ENCODE data around the gene KIAA0753. TPM values are rescaled to one million over a fixed set of nuclear protein-coding genes. Genes with fewer than 3 reads are reported as not detected.
"Not testable (repeated sequence)": the region's sequence is repeated elsewhere in the genome, so short reads cannot be mapped to it uniquely, and the experiment has no call there.

Gene KIAA0753
- polyA plus RNA-seq, 3 donors = 29.7 to 37.7 (median 32.4) TPM

DNA sequence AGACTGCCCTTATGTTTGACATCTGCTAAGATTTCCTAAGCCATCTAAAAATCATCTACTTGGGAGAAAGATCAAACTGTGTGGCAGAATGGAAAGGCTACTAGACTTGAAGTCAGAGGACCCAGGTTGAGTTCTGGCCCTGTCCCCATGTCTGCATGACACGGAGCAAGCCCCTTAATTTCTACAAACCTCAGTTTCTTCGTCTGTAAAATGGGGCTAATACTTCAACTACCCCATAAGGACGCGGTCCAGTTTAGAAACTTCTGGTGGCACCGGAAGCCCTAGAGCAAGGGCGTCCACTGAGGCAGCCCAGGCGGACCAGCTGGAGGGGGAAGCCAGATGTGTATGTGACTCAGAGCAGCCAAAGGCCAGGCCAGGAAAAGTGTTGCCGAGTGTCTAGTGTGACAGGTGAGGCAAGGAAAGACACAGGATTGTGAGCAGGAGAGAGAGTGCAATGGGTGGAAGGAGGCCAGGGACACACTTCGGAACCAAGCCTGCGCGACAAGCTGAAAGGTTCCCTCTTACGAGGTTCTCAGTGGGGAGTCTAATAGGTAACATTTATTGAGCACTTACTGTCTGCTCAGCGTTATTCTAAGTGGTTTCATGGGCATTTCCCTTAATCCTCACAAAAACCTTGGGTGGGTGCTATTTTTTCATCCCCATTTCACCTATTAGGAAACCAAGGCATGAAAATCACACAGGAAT lies 66.4 kb downstream of the KIAA0753 start:
- DNase-seq (ENCODE audit: low read depth in 3 of 3, low spot score in 2 of 3) = no peak

DNA sequence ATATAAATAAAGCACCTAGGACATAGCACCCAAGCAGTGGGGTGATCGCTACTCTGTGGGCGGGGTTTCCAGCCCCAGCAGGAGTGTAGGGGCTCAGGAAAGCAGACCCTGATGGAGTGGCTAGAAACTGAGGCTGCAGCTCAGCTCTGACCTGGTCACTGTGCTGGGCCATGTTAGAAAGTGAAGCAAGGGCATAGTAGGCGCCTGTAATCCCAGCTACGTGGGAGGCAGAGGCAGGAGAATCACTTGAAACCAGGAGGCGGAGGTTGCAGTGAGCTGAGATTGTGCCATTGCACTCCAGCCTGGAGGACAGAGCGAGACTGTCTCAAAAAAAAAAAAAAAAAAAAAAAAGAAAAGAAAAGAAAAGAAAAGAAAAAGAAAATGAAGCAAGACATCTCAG lies 67.0 kb downstream of the KIAA0753 start:
- DNase-seq (ENCODE audit: low read depth in 3 of 3, low spot score in 2 of 3) = not testable (repeated sequence)

DNA sequence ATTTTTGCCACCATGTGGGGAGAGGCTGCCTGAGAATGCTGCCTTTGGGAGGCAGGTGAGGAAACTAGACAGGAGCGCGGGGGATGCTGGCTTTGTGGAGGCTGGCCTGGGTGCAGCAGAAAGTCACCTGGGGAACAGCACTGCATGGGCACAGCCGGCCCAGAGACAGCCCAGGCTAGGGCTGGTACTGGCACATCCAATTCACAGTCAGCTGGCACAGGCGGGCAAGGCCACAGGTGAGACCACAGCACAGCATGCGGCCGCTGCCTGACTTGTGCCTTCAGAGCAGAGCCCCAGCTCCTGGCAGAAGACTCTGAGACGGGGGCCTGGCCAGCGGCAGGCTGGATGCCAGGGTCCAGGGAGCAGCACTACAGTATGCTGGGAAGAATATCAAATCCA lies 67.5 kb downstream of the KIAA0753 start:
- no peak for DNase-seq (ENCODE audit: low read depth in 3 of 3, low spot score in 2 of 3)

DNA sequence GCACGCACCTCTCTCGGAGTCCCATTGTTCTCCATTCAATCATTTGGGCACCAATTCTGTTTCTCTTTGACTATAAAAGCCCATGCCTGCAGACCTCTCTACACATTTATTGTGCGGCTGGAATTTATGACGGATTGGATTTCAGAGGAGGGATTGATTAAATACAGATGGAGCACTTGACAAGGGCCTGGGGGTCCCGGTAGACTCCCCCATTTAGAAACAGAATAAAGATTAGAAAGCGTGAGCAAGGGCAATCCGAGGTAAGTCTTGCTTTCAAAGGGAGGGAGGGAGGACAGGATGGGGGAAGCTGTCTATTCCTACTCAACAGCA lies 69.1 kb downstream of the KIAA0753 start:
- no peak for DNase-seq (ENCODE audit: low read depth in 3 of 3, low spot score in 2 of 3)

DNA sequence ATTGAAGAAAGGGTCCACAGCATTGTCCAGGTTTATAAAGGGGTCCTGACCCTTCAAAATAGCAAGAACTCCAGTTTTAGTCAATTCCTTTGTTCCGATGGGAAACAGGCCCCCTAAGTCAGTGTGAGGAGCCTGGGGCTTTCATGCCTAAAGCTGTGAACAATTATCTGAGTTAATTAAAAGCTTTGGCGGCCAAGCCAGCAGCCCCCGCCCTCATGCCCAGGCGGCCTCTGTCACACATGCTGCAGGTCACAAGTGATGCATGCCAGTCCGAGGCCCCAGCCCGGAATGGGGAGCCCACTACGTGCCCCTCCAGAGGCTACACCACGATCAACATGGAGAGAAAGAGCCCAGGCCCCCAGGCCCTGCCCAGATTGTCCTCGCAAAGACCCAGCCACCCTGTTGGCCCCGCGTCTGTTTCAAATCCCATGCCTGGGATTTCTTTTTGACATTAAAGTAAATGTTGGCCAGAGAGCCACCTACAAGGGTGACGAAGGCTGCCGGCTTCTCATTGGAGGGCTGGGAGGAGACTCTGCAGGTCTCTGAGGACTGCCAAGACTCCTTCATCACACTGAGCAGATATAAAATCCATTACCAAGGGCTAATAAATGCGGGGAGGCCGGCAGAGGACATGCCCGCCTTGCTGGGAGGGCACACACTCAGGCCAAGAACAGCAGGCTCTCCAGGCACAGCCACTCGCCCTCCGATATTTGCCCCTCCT lies 69.6 kb downstream of the KIAA0753 start:
- no peak for DNase-seq (ENCODE audit: low read depth in 3 of 3, low spot score in 2 of 3)

DNA sequence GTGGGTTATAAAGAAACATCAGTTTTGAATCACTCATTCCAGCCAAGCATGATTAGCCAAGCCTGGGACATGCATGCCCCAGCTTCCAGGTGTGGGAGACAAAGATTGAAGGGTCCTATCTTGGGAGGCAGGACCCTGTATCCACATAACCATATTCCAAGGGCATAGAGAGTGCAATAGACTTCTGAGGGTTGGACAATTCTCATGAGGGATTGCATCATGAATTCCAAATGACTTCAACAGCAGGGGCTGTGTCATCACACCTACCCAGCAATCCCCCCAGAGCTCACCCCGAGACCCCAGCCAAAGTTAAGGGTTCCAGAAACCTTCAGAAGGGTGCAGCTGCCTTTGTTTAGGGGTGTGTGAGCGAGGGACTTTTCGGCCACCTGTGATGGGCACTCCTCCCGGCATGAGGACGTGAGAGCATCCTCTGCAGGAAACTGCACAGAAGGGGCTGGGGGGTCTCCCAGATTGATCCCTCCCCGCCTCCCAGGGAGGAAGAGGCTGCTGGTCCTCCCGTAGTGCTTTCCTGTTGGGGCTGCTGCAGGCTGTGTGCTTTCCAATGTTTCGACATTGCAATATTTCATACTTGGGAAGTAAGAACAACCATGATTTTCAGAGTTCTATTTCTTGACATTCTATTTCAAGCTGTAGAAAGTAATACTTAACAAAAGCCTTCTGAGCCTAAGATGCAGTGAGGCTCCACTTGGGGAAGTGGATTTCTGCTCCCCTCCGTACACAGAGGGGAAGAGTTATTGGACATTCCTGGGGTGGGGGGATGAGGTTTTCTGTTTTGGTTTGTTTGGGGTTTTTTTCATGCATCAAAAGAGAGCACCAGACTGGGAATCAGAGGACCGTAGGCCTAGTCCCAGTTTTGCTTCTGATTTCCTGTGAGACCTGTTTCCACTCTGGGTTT lies 70.9 kb downstream of the KIAA0753 start:
- DNase-seq (ENCODE audit: low read depth in 3 of 3, low spot score in 2 of 3) = no peak

DNA sequence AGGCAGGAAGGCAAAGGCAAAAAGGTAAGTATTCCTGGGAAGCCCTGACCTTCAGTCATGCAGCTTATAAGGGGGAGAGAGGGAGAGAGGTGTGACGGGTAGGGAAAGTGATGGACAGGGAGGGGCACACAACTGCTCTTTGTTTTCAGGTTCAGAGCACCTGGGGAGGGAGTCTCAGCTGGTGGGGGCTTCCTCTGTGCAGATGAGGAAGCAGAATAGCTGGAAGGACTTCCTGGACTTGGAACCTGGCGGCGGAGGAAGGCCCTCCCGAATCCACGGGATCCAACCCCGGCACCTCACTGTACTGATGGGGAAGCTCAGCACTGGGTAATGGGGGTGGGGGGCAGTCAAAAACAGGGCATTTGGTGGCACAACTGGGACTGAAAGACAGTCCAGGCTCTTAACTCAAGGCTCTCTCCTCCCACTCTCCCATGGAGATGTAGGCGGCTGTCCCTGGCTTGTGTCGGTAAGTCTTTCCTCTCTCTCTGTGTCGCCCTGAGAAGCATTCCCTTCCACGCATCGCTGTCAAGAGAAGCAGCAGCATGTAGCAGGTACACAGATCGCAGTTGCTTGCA lies 72.2 kb downstream of the KIAA0753 start:
- DNase-seq (ENCODE audit: low read depth in 3 of 3, low spot score in 2 of 3) = no peak

DNA sequence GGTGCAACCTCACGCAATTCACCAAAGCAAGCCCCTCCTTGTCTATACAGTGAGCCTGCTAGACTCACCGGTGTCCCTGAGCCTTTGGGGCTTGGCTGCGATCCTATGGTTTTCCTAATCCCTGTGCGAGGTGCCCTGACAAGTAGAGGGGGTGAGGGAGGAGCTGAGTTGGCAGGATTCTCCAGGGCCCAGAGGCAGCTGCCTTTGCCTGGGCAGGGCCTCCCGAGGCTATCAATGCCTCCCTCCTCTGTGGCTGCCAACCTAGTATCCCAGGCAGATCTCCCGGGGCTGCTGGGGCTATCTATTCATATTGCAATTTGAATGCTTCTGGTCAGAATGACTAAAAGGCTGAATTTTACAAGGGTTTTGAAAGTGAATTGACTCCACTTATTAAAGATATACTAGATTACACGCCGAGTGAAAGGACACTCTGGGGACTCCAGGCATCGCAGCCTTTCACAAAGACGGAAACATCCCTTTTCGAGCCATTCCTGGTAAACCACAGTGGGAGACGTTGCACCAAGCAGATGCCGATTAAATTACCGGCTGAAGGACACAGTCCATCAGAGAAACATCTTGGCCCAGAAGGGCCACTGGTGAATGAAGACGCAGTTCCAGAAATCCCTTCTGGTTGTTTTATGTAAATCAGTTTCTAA lies 72.9 kb downstream of the KIAA0753 start:
- no peak for DNase-seq (ENCODE audit: low read depth in 3 of 3, low spot score in 2 of 3)

DNA sequence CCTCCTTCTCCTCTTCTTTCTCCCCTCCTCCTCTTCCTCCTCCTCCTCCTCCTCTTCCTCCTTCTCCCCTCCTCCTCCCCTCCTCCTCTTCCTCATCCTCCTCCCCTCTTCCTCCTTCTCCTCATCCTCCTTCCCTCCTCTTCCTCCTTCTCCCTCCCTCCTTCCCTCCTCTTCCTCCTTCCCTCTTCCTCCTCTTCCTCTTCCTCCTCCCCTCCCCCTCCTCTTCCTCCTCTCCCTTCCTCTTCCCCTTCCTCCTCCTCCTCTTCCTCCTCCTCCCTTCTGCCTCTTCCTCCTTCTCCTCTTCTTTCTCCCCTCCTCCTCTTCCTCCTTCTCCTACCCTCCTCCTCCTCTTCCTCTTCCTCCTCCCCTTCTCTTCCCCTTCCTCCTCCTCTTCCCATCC lies 79.1 kb downstream of the KIAA0753 start:
- no peak for DNase-seq (ENCODE audit: low read depth in 3 of 3, low spot score in 2 of 3)

DNA sequence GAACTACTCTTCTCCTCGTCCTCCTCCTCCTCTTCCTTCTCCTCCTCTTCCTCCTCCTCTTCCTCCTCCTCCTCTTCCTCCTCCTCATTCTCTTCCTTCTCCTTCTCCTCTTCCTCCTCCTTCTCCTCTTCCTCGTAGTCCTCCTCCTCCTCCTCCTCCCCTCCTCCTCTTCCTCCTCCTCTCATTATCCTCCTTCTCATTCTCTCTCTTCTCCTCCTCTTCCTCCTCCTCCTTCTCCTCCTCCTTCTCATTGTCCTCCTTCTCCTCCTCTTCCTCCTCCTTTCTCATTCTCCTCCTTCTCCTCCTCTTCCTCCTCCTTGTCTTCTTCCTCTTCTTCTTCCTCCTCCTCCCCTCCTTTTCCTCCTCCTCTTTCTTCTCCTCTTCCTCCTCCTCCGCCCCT lies 80.0 kb downstream of the KIAA0753 start:
- no peak for DNase-seq (ENCODE audit: low read depth in 3 of 3, low spot score in 2 of 3)

DNA sequence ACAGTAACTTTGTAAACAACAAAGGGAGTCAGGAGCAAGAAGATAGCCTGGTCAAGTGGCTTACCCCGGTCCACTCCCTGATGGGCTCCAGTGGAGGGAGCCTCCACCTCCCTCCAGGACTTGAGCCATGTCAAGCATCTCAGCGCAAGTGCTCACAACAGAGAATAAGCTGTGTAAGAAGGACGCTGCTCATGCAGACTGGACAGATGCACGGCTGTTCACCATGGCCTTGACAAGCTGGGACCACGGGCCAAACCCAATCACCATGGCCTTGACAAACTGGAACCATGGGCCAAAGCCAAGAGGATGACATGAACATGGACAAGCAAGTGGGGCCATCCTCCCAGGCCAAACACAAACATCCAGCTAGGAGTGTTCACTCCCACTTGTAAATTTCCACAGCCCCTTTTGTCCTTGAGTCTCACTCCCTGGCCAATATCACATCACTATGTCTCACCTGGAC lies 80.7 kb downstream of the KIAA0753 start:
- no peak for DNase-seq (ENCODE audit: low read depth in 3 of 3, low spot score in 2 of 3)

DNA sequence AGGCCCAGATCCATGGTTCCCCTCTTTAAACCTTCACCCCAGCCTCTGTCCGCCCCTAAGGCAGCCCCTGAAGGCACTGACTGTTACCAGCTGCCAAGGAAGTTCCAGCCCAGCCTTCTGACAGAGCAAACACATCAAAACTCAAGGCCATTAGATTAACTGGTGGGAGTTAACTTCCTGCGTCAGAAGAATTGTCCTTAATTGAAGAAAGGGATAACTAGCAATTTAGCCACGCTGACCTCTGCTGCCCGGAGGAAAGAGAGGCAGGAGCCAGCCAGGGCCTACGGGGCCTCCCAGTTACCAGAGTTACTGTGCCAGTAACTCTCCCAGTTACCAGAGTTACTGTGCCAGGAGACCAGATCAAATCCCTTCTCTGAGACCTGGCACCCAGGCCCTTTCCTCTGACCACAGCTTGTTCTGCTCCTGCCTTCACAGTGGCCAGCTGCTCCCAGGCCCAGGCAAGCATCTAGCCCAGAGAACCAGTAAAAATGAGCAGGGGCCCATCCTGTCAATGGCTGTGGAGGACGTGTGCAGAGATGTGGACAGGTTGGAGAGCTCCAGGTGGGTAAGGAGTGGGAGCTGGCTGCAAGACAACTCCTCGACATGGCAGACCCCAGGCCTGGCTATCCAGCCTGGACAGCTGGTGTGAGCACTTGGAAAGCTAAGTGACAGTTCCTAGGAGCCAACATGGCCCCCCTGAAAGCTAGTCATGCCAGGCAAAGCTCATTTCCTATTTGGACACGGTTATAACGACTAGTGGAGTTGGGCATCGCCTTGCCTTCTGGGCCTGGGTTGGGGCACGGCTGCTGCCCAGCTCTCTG lies 81.4 kb downstream of the KIAA0753 start:
- peak; percentile 68 to 76 (median 73) for DNase-seq (ENCODE audit: low read depth in 3 of 3, low spot score in 2 of 3)

DNA sequence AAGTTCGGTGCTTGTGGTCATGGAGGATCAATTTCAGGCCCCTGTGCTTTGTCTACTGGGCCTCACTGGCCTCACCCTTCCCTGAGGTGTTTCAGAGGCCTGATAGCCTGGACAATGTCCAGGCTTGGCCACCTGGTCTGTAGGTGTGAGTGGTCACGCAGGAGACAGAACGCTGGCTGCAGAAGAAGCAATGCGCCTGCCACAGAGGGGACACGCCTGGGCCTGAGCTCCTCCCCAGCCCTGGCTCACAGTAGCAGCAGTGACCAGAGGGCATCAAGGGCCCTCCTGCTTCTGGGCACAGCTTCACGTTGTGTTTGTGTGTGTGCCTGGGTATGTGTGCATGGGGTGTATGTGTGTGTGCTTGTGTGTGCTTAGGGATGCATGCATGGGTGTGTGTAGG lies 82.2 kb downstream of the KIAA0753 start:
- no peak for DNase-seq (ENCODE audit: low read depth in 3 of 3, low spot score in 2 of 3)

DNA sequence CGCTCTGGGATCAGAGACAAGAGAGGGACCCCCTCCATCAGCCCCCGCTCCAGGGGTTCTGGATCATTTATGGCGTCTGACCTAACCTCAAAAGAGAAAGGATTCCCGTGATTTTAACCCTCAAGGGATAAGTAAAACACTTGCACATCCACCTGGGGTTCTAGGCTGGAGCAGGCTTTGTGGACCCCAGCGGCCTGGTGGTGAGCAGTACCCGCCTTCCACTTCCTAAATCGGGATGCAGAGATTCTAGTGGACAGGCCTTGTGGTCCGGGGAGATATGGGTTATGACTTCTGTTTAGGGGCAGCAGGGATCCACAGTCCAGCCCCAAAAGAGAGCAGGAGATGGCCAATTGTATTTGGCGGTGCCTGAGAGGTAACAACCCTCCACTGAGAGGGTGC lies 83.5 kb downstream of the KIAA0753 start:
- DNase-seq (ENCODE audit: low read depth in 3 of 3, low spot score in 2 of 3) = no peak

DNA sequence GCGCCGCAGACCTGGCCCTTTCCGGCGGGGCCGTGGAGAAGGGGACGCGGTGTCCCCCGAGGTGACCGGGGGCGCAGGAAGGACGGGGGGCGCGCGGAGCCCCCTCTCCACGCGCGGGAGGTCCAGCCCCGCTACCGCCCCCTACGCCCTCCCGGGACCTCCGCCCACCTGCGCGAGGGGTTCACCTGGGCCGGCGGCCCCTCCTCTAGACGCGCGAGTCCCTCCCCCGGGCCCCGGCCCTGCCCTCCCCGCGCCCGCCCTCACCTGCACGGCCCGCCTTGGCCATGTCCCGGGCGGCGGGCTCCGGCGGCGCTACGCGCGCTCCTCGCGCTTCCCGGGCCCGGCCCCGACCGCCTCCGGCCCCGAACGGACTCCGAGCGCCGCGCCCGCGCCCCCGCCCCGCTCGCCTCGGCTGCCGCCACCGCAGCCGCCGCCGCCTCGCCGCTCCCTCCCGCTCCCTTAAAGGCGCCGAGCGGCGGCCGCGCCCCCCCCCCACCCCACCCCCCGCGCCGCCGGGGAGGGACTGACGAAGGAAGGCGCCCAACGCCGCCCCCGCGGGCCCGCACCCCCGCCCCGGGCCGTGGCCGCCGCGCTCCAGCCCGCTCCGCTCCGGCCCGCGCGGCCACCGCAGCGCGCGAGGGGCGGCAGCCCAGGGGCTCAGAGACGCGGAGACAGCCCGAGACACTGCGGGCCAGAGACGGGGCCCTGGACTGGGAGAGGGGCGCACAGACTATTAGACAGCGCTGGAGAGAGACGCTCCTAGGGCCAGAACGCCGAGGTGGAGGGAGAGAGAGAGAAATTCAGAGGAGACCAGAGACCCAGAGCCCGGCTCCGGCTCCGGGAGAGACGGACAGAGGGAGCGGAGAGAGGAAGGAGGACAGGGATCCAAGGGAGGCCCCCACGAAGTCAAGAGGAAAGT lies 84.1 kb downstream of the KIAA0753 start, which contains the start of gene PITPNM3:
Gene PITPNM3, minus strand, starts transcription at position 435 of the 919 bp plus-strand sequence. Its CDS starts 149 bp downstream, at position 286.
- DNase-seq (ENCODE audit: low read depth in 3 of 3, low spot score in 2 of 3) = no peak

DNA sequence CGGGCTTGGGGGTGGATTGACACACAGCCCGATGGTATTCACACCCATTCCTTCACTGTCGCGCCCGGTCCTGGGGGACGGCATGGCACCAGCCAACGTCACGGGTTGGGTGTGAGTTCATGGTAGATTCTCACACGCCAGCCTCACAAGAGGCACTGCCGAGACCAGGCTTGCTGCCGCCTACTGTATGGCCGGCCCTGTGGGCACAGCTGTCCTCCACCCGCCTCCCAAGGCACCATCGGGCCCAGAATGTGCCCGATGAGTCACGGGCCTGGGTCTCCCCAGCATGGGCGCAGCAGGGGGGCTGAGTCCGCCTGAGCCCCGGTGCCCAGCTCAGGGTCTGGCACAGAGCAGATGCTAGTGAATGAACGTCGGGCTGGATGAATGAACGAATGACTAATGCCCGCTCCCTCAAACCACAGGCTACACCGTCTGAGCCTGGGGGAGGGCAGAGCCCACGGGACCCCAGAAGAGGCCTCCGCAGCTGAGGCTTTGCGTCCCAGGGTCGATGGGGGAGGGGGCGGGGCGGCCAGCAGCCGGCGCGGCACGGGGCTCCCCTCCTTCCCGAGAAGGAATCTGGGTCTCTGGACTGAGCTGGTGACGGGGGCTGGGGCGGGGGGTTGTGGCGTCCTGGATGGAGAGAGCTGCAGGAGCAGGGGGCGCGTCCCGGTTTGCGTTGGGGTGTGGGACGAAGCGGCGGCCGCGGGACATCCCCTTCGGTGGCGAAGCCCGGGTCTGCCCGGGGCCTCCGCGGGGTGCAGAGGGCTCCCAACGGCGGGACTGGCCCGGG lies 85.0 kb downstream of the KIAA0753 start:
- DNase-seq (ENCODE audit: low read depth in 3 of 3, low spot score in 2 of 3) = no peak

DNA sequence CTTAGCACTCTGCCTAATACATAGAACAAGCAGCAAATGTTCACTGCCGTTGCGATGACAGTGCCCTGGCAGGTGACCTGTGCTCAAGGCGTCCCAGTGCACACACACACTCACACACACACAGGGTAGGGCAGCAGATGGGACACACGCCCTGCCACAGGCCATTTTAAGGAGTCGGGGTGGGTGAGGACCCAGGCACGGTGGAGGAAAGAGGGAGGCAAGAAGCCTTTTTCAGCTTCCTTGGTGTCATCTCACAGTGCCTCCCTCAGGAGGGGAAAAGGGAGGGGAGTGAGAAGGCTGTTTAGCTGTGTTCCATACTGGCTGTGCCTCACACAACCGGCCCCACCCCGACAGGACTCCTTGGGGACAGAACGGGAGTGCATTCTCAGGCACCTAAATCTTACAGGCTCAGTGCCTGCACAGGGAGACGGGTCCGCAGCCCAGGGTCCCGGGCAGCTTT lies 85.6 kb downstream of the KIAA0753 start:
- no peak for DNase-seq (ENCODE audit: low read depth in 3 of 3, low spot score in 2 of 3)

DNA sequence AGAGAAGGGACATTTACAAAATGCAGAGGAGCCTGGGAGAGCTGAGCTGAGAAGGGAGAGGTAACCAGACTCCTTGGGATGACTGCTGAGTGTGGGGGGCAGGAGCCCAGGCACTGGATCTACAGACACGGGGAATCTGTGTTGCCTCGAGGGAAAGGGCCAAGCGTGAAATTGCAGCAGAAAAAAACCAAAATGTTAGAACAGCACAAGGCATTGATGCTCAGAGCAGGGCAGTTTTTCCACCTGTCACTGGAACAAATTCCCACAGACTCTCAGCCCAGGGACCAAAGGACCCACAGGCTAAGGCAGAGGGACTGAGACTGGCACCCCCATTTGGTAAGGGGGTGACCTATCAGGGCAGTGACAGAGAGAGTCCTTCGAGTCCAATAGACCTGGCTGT lies 86.2 kb downstream of the KIAA0753 start:
- no peak for DNase-seq (ENCODE audit: low read depth in 3 of 3, low spot score in 2 of 3)

Measured in right renal cortex interstitium (tissue), 3 donors.